H1 (cell line): ENCODE data around the gene GCKR. TPM values are rescaled to one million over a fixed set of nuclear protein-coding genes. Genes with fewer than 3 reads are reported as not detected.

Experiments
- TAF7 ChIP-seq: optimal IDR thresholded peaks from 2 replicates; pipeline ENCODE3; 2011; ENCODE audit warnings: low read depth, mild to moderate bottlenecking, inconsistent platforms, low read length, moderate library complexity, borderline replicate concordance
- TEAD4 ChIP-seq: IDR thresholded peaks from 2 replicates; pipeline ENCODE4 v1.6.1; 2012; ENCODE audit warnings: low read depth, low read length, inconsistent platforms, mixed read lengths
- polyA plus RNA-seq, 7 experiments: library from polyadenylated mRNA; depleted of rRNA in 3 of 7; stranded (reverse) in 5 of 7; unstranded in 2 of 7; fragments of >200 nt in 5 of 7; fragments of 200-250 nt in 2 of 7; gene quantifications; 1 replicate in 5 of 7; 2 replicates in 1 of 7; 4 replicates in 1 of 7; pipeline versions ENCODE4 v1.2.1 to v1.2.3, GENCODE V29; 2011 to 2013; ENCODE audit warnings: missing spikeins in 2 of 7, mixed read lengths in 2 of 7
- total RNA-seq: library from RNA; stranded (reverse); fragmentation: NEBNext Ultra II Directional; extraction: Animal tissue kit (Norgen Biotek cat#: 25700); gene quantifications from 2 replicates; pipeline ENCODE4 v1.2.1, GENCODE V29; 2021

GCKR gene
- total and polyA plus RNA-seq, 2 of the 8 experiments (the other 6 are each of a cell fraction or from before 2014, with no cell fraction given), result 0.30 to 1.2 TPM

- TF ChIP-seq TAF7 (no peak), TEAD4 (no peak)
Measured at GRCh38 chr2:27531983-27532382, 35.3 kb downstream of the GCKR start (continued).
